IPS DF 4.7 (cell line): Measurements from ENCODE around the gene VAMP8.
"Not testable (repeated sequence)": the region's sequence is repeated elsewhere in the genome, so short reads cannot be mapped to it uniquely, and the experiment has no call there.

ENCODE experiments used
- DNase-seq: peaks from one replicate; pipeline ENCODE4 v3.0.0-alpha.2; 2013; ENCODE audit warnings: low spot score; ENCODE audit errors: extremely low read depth

The VAMP8 gene

DNA sequence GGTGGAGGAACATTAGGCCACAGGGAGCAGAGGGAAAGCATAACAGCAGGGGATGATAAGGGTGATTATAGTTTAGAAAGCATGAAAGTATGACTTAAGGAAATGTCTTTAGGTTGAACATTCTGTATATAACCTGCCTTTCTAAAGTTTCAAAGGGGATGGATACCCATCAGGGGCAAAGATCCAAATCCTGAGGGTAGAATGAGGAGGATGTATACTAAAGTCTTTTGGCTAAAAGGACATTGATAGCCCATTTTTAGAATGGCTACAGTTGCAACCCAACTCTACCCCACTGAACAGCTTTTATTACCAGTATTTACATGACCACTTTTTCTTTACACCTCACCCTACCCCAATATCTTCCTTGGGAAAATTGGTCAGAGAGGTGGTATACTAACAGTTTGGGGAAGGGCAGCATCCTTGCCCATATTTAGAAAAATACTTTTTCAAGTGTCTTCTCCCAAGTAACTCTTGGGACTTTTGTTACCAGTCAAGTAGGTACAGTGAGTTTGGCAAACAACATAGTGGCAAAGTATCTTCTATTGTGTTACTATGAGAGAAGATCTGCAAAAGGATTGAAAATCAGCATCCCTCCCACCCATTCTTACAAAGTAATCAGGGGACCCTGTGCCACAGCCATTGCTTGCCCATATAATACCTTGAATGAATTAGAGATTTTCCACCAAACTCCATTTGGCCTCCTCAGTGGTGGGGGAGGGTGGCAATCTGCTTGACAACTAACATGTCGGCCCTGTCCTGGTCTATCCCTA lies 30.1 kb upstream of the VAMP8 start:
- no peak for DNase-seq

DNA sequence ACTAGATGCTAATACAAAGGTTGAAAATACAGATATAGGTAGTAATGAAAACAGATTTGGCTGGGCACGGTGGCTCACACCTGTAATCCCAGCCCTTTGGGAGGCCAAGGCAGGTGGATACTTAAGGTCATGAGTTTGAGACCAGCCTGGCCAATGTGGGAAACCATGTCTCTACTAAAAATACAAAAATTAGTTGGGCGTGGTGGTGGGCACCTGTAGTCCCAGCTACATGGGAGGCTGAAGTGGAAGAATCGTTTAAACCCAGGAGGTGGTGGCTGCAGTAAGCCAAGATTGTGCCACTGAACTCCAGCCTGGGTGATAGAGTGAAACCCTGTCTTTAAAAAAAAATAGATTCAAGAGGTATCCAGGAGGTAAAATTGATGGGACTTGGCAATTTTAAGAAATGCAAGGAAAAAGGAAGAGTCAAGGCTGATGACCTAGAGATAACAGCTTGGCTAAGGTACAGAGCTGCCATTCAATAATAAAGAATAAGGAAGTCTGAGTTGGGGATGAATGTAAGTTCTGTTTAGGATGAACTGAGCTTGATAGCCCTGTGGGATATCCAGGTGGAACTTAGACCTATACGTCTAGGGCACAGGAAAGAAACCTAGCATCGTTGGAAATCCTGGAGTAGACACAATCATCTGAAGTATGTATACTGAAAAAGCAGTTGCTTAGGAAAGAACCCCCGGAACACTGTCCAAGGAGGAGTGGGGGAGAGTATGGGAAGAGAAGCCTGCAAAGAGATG lies 29.4 kb upstream of the VAMP8 start:
- no peak for DNase-seq

DNA sequence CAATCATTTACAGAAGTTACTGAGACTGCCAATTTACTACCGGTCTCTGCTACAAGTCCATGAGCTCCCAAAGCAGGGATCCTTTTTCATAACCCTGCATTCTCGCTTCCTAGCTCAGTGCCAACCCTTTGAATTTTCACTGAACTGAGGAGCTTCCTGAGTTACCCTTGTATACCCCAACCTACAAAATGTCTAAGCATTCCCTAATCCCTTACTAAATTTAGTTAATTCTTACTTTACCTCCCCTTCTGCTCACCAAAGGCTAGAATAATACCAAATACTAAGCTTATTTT lies 28.8 kb upstream of the VAMP8 start:
- DNase-seq: no peak

DNA sequence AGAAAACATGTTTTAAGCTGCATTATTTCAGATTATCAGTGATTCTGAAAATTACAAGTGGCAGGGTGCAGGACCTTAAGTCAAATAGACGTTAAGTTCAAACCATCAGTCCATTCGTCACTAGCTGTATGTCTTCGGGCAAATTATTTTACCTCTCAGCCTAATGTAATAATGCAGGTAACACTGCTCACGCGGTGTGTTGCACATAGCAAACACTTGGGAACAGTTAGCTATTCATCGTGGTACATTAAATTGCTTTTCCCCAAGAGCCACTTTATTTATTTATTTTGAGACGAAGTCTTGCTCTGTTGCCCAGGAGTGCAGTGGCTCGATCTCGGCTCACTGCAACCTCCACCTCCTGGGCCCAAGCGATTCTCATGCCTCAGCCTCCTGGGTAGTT lies 28.3 kb upstream of the VAMP8 start:
- no peak for DNase-seq

GRCh38 chr2:85549826-85550225 lies 27.6 kb upstream of the VAMP8 start:
- DNase-seq: no peak

GRCh38 chr2:85550486-85550885 lies 26.9 kb upstream of the VAMP8 start:
- DNase-seq: no peak

DNA sequence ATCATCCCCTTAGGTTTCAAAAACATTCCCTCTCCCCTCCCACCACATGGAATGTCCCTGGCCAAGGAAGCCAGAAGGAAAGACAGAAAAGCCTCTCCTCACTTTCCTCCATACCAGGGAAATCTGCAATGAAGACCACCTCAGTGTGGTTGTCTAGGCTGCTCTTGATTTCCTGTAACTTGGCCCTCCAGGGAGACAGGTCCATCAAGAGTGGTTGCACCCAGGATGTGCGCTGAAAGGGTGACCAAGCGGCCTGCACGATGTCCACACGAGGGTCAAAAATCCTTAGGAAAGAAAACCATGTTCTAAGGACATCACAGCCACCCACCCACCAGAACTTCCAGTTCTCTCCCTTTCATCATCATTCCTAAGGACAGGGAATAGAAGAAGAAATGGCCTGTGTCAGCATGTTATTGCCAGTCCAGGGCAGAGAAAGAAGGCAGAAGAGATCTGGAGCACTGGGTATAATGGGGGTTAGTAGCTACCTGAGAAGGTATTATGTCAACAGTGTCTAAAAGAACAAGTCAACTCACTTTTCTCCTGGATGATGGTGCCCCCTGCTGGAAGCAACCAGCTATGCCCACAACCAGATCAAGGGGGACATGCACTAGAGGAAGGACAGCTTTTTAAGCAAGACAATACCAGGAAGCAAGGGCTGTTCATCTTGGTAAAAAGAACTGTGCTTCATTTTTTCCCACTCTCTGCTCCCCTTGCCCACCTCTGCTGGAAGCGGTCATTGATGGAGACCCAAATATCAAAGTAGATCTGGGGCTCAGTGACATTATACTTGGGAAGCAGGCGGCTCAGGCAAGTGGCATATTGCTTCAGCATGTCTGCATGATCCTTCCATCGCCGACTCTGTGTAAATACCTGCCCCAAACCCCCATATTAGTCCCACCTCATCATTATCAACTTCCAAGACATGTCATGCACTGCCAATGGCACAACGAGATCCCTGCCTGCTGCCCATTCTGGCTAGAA lies 25.4 kb upstream of the VAMP8 start:
- no peak for DNase-seq

DNA sequence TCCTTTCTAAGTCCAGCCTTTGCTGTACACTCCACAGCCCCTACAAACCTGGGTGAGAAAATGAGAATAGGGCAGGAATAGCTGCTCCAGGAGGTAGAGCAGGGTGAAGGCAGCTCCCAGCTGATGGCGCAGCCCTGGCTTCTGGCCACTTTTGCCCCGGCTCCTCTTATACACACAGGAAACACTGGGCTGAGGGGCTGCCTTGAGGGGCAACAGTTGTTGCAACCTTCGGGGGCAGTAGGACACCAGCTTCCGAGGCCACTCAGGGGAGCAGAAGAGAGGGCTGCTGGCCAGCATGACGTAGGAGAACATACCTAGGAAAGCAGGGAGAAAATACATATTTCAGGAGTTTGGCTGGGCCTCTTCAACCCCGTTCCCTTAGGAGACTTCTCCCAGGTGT lies 24.2 kb upstream of the VAMP8 start:
- no peak for DNase-seq

- no peak for DNase-seq
These were observed 22.3 kb upstream of the VAMP8 start for GRCh38 chr2:85554980-85555612.

DNA sequence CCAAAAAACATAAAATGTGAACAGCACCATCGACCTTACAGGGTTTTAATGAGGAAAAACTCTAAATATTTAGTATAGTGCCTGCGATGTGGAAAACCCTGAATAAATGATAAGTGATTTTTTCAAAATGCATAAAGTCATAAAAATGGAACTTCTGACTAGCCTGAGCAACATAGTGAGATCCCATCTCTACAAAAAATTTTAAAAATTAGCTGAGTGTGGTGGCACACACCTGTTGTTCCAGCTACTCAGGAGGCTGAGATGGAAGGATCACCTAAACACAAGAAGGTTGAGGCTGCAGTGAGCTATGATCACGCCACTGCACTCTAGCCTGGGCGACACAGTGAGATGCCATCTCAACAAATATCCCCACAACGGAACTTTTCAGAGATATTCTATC lies 20.3 kb upstream of the VAMP8 start:
- no peak for DNase-seq

DNA sequence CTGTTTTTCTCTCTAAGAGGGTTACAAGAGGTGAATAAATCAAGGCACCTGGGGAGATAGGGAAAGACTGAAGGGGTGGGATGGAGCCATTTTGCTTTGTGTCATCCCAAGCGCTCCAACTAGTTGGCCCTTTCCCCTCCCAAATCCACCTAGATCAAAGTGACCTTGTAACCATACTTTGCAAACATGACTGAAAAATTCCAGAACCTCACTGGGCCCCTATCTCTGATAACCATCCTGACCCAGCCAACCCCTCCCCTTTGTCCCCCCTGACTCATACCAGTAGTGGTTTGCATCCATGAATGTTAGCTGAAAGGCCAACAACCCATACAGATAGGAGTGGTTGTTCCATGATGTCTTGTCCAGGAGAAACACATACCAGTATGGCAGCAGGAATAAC lies 19.2 kb upstream of the VAMP8 start:
- no peak for DNase-seq

DNA sequence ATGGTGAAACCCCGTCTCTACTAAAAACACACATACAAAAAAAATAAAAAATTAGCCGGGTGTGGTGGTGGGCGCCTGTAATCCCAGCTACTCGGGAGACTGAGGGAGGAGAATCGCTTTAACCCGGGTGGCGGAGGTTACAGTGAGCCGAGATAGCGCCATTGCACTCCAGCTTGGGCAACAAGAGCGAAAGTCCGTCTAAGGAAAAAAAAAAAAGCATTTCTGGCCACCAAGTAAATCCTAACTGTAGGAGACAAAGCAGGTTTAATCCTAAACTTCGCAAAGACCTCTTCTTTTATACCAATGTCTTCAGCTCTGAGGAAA lies 17.0 kb upstream of the VAMP8 start:
- not testable (repeated sequence) for DNase-seq

- no peak for DNase-seq
These were observed 16.5 kb upstream of the VAMP8 start for GRCh38 chr2:85560812-85561279.

GRCh38 chr2:85561280-85562212 lies 15.8 kb upstream of the VAMP8 start, which contains the start of gene GGCX:
Gene GGCX (minus strand): TSS chr2:85561493. CDS start chr2:85561428, 65 bp downstream.
- no peak for DNase-seq

DNA sequence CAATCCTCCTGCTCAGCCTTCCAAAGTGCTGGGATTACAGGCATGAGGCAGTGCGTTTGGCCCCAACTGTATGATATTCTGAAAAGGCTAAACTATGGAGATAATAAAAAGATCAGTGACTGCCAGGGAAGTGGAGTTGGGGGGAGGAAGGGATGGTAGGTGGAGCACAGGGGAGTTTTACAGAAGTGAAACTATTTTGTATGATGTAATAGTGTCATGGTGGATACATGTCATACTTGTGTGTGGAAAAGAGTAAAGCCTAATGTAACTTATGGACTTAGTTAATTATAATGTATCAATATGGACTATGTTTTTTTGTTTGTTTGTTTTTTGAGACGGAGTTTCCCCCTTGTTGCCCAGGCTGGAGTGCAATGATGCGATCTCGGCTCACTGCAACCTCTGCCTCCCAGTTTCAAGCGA lies 13.2 kb upstream of the VAMP8 start:
- no peak for DNase-seq

GRCh38 chr2:85566265-85566664 lies 11.1 kb upstream of the VAMP8 start:
- DNase-seq: no peak

GRCh38 chr2:85575739-85576138 lies 1.6 kb upstream of the VAMP8 start:
- no peak for DNase-seq

DNA sequence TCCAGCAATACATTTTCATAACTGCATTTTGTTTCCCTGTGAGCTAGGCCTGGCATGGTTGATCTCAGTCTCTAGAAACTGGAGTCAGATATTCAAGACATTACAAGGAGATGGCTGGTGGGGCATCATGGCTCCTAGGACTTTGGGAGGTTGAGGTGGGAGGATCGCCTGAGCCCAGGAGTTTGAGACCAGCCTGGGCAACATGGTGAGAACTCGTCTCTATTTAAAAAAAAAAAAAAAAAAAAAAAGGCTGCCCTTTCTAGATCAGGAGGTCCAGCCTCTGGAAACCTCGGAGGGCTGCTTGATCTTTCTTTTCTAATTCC lies 362 bp upstream of the VAMP8 start:
- DNase-seq: no peak

DNA sequence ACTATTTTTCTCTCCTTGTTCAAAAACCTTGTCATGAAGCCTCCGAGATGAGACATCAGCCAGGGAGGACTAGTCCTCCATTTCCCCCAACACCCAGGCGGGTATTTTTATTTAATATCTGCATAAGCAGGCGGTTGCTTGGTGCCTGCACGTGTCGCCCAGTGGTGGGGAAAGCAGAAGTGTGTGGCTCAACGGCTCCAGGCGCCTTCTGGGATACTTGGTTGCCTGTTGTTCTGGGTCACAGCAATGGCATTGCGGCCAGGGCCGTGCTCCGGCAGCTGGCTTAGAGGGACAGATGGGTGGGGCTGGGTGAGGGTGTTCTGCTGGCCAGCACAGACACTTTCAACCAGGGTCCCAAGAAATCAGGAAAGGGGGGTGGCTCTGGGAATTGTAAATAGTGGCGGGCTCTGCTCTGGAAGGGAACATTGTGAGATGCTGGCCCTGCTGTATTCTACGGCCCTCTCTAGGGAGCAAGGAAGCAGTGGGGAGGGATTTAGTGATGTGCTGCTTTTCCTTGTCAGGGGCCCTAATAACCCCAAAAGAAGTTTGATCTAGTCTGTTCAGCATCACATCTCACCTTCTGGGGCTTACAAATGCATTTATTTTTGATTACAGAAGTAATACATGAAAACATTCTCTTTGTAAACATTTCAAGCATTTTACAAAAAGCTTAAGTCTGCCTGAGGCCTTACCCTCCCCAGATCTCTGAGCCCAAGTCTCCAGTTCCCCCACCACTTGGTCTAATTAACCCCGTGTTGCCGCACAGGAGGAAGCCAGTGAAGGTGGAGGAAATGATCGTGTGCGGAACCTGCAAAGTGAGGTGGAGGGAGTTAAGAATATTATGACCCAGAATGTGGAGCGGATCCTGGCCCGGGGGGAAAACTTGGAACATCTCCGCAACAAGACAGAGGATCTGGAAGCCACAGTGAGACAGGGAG lies 1.1 kb downstream of the VAMP8 start:
- DNase-seq: no peak
